ENCODE results near the gene FAM20B. TPM values are rescaled to one million over a fixed set of nuclear protein-coding genes. Genes with fewer than 3 reads are reported as not detected.

FAM20B gene
- total and polyA plus RNA-seq, 2 experiments from 2014 or later = 10.9 to 16.2 TPM

DNA sequence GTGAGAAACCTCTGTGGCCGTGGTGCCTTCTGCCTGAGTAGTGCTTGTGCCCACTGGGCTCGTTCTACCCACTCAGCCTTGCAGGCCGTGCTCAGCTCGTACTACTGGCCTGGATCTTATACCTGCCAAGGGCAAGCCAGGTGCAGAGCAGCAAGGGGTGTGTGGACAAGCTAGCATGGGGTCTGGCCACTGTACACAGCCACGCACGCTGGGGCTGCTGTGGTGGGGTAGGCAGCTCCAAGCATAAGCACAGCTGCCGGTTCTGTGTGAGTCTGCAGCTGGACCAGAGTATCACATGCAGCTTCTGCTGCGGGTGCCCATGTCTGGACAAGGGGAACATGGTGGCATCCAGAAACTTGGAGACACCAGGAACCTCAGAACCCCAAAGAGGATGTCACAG lies 16.4 kb downstream of the FAM20B start:
- Histone ChIP-seq H3K4me3 (no peak overlapping the region), H3K9me3 (ENCODE audit: low read depth) (no peaks in the 10 kb centered on the region), H3K27ac (no peak overlapping the region), H3K36me3 (no peaks in the 10 kb centered on the region), H3K4me1 (ENCODE audit: low read depth) (peaks cover 9% of the 10 kb centered on the region), H3K27me3 (no peaks in the 10 kb centered on the region)
- TF ChIP-seq, protein P1, sequence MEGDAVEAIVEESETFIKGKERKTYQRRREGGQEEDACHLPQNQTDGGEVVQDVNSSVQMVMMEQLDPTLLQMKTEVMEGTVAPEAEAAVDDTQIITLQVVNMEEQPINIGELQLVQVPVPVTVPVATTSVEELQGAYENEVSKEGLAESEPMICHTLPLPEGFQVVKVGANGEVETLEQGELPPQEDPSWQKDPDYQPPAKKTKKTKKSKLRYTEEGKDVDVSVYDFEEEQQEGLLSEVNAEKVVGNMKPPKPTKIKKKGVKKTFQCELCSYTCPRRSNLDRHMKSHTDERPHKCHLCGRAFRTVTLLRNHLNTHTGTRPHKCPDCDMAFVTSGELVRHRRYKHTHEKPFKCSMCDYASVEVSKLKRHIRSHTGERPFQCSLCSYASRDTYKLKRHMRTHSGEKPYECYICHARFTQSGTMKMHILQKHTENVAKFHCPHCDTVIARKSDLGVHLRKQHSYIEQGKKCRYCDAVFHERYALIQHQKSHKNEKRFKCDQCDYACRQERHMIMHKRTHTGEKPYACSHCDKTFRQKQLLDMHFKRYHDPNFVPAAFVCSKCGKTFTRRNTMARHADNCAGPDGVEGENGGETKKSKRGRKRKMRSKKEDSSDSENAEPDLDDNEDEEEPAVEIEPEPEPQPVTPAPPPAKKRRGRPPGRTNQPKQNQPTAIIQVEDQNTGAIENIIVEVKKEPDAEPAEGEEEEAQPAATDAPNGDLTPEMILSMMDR (IDR thresholded peaks at IDR 0.05; ENCODE audit: low read depth, low read length) = no peak
- no peak for DNase-seq (ENCODE audit: low read depth in 1 of 2, low spot score in 1 of 2)

DNA sequence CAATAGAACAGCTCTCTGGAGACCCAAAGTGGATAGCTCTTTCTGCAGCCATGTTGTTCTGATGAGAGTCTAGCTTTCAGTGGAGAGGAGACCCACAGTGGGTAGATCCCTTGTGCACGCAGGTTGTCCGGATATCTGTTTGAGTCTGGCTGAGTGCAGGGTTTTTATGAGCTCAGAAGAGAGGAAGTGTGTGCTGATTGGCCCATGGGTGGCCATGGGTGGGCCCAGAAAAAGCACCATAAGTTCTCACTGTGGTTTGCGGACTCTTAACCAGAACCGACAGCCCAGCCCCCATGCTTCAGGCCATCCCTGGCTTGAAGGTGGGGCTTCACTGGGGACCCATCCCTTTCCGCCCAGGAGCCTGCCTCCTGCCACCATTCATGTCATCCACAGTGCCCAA lies 17.0 kb downstream of the FAM20B start:
- H3K4me3 ChIP-seq = no peak overlapping the region
- DNase-seq (ENCODE audit: low read depth in 1 of 2, low spot score in 1 of 2) = no peak
- H3K27ac ChIP-seq = no peak overlapping the region
- peaks cover 12% of the 10 kb centered on the region for H3K4me1 ChIP-seq (ENCODE audit: low read depth)
- TF ChIP-seq, protein P1 (IDR thresholded peaks at IDR 0.05; ENCODE audit: low read depth, low read length) = no peak
- H3K36me3 ChIP-seq = no peaks in the 10 kb centered on the region
- H3K9me3 ChIP-seq (ENCODE audit: low read depth) = no peaks in the 10 kb centered on the region
- H3K27me3 ChIP-seq = no peaks in the 10 kb centered on the region

DNA sequence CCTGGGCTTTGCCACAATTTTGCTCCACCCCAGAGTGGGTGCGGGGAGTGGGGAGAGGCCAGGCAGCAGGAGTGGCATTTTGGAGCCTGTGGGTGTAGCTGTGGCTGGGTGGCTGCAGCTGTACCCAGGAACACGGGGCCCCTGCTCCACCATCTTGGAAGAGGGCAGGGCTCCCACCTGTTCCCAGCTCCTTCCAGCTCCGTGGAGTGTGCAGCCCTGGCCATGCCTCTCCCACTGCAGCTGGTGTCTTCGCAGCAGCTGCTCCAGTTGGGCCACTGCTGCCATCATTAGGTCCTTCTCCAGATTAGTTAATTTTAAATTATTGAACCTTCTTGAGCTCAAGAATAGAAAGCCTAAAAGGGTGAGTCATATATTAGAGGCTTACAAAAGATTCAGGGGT lies 17.6 kb downstream of the FAM20B start:
- Histone ChIP-seq H3K27ac (no peak overlapping the region), H3K27me3 (no peaks in the 10 kb centered on the region), H3K4me1 (ENCODE audit: low read depth) (peaks cover 17% of the 10 kb centered on the region), H3K4me3 (no peak overlapping the region), H3K36me3 (no peaks in the 10 kb centered on the region), H3K9me3 (ENCODE audit: low read depth) (no peaks in the 10 kb centered on the region)
- TF ChIP-seq, protein P1 (IDR thresholded peaks at IDR 0.05; ENCODE audit: low read depth, low read length) = no peak
- DNase-seq (ENCODE audit: low read depth in 1 of 2, low spot score in 1 of 2) = no peak

DNA sequence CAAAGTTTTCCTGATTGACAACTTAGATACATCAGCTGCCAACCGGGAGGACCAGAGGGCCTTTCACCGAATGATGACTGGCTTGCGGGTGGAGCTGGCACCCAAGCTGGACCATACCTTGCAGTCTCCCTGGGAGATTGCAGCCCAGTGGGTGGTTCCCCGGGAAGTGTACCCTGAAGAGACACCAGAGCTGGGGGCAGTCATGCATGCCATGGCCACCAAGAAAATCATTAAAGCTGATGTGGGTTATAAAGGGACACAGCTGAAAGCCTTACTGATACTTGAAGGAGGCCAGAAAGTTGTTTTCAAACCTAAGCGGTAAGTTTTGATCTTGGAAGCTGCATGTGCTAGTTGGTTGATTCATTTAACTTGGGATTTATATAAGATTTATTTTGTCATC lies 18.2 kb downstream of the FAM20B start:
- DNase-seq (ENCODE audit: low read depth in 1 of 2, low spot score in 1 of 2) = no peak
- Histone ChIP-seq H3K27ac (no peak overlapping the region), H3K36me3 (no peaks in the 10 kb centered on the region), H3K4me3 (no peak overlapping the region), H3K9me3 (ENCODE audit: low read depth) (no peaks in the 10 kb centered on the region), H3K4me1 (ENCODE audit: low read depth) (peaks cover 20% of the 10 kb centered on the region), H3K27me3 (no peaks in the 10 kb centered on the region)
- TF ChIP-seq, protein P1 (IDR thresholded peaks at IDR 0.05; ENCODE audit: low read depth, low read length) = no peak

DNA sequence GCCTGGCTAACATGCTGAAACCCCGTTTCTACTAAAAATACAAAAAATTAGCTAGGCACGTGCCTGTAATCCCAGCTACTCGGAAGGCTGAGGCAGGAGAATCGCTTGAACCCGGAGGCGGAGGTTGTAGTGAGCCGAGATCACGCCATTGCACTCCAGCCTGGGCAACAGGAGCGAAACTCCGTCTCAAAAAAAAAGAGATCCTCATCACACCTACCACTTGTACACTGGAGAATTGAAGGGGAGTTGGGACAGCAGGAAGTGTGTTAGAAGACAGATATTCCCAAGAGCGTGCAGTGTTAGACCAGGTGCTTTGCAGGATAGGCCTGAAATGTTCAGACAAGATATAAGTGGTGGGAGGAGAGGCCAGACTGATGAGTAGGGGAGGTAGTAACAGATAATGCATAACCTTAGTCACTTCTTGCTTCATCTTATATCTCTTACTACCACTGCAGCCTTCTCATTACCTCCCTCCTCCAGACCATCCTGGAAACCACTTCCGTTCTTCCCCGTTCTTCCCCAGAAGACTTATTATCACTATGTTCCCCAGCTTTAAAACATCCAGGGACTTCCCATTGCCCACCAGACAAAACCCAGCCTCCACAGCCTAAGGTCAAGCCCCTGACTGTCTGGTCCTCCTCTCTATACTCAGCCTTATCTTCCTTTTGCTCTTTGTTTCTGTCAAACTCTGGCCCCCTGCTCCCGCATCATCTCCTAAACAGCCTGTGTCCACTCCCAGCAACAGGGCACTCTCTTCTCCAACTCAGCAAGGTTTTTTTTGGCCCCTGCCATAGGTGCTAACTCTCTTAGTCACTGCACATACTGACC lies 21.3 kb downstream of the FAM20B start:
- H3K27me3 ChIP-seq = no peaks in the 10 kb centered on the region
- H3K27ac ChIP-seq = peak overlapping the region; percentile 13
- no peaks in the 10 kb centered on the region for H3K36me3 ChIP-seq
- H3K4me3 ChIP-seq = no peak overlapping the region
- H3K4me1 ChIP-seq (ENCODE audit: low read depth) = peaks cover 19% of the 10 kb centered on the region
- TF ChIP-seq, protein P1 (IDR thresholded peaks at IDR 0.05; ENCODE audit: low read depth, low read length) = no peak
- no peaks in the 10 kb centered on the region for H3K9me3 ChIP-seq (ENCODE audit: low read depth)
- DNase-seq (ENCODE audit: low read depth in 1 of 2, low spot score in 1 of 2) = peak; percentile 35 to 85

All from cardiac muscle cell (in vitro differentiated cells and primary cell).